Coronary artery (tissue), 2 donors: ENCODE measurements around the gene NPEPPS.

ENCODE experiments used
- DNase-seq: peaks from one replicate; pipeline ENCODE4 v3.0.0-alpha.2; 2017; ENCODE audit warnings: low spot score
- H3K27ac ChIP-seq, 2 donors: fragments of 200-600 bp; sonication (generic); one replicate each; pipeline ENCODE4 v1.5.1; 2016 to 2019
- H3K4me3 ChIP-seq: fragments of 200-600 bp; sonication (generic); 2 replicates; pipeline ENCODE4 v1.5.1; 2016; ENCODE audit warnings: mild to moderate bottlenecking, moderate library complexity
- CTCF ChIP-seq: fragments of 200-600 bp; sonication (generic); IDR thresholded peaks from one replicate; pipeline ENCODE4 v1.5.1; 2019; ENCODE audit warnings: antibody characterized with exemption

NPEPPS gene

GRCh38 chr17:47640076-47640475 is 109.2 kb downstream of the NPEPPS start:
- H3K27ac ChIP-seq = no peak overlapping the region
- no peak overlapping the region for H3K4me3 ChIP-seq
- no peak for DNase-seq
- TF ChIP-seq CTCF = no peak

GRCh38 chr17:47641202-47641601 is 110.3 kb downstream of the NPEPPS start:
- Histone ChIP-seq H3K27ac (no peak overlapping the region), H3K4me3 (no peak overlapping the region)
- DNase-seq = no peak
- no peak for TF ChIP-seq CTCF

- DNase-seq = no peak
- H3K4me3 ChIP-seq = no peak overlapping the region
- no peak overlapping the region for H3K27ac ChIP-seq
- no peak for TF ChIP-seq CTCF
Observed at GRCh38 chr17:47643116-47643515, 112.2 kb downstream of the NPEPPS start.

DNA sequence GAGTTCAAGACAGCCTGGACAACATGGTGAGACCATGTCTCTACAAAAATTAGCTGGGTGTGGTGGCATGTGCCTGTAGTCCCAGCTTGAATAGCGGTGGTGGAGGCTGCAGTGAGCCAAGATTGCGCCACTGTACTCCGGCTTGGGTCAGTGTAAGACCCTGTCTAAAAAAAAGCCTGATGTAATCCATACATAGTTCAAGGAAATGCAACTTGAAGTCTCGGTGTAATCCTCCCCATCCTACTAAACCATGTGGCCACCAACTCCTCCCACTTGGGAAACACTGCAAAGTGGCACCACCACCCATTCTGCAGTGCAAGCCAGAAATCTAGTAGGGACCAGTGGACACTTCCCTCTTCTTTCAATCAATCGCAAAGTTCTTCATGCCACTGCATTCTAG is 113.4 kb downstream of the NPEPPS start:
- Histone ChIP-seq H3K4me3 (no peak overlapping the region), H3K27ac (no peak overlapping the region)
- TF ChIP-seq CTCF = no peak
- DNase-seq = no peak

DNA sequence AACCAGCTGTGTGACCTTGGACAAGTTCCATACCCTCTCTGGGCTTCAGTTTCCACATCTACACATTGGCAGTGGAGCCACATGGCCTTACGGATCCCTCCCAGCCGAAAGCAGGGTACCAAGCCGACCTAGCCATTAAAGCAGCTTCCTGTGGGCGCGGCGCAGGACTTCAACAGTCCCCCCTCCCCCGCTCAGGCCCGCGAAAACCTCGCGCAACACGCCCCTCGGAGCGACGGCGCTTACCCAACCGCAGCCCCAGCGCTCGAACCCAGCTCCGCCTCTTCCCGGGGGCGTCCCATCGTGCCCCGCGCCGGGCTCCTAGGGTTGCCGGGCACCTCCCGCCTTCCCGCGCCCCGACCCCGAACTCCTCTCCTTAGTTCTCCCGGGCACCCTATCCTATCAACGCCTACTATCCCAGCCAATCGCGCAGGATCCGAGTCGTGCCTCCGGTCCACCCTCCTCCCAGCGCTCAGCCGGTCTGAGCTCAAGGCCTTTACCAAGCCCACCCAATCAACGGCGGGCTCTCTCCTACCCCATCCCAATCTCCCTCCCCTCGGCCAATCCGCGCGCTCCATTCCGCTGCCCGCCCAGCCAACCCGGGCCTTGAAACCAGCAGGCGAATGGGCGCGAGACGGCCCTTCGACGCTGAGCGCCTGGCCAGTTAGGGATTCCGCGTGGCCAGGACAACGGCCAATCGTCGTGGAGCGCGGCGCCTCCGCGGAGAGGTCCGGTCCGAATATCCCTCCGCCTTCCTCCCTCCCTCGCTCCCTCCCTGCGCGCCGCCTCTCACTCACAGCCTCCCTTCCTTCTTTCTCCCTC is 118.5 kb downstream of the NPEPPS start, which contains the start of gene KPNB1:
TSS of gene KPNB1 (plus strand) at position 767 of the 819 bp plus-strand sequence. CDS start 326 bp downstream, outside the sequence.
- H3K27ac ChIP-seq = peak within 1 kb of the TSS; percentile 92 to 98
- peak; percentile 100 for DNase-seq
- no peak for TF ChIP-seq CTCF
- peak within 1 kb of the TSS; percentile 94 for H3K4me3 ChIP-seq

DNA sequence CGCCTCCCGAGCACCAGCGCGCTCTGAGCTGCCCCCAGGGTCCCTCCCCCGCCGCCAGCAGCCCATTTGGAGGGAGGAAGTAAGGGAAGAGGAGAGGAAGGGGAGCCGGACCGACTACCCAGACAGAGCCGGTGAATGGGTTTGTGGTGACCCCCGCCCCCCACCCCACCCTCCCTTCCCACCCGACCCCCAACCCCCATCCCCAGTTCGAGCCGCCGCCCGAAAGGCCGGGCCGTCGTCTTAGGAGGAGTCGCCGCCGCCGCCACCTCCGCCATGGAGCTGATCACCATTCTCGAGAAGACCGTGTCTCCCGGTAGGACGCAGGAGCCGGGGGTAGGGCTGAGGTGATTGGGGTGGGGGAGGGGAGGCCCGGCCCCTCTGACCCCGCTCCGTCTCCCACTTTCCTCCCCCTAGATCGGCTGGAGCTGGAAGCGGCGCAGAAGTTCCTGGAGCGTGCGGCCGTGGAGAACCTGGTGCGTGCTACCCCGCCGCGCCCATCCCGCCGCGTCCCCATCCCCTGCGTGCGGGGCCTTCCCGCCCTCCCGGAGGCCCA is 119.1 kb downstream of the NPEPPS start:
- no peak for DNase-seq
- TF ChIP-seq CTCF = no peak
- peak overlapping the region; percentile 94 for H3K4me3 ChIP-seq
- H3K27ac ChIP-seq = peak overlapping the region; percentile 92 to 98
